ENCODE measurements around the gene RNASE11. TPM values are rescaled to one million over a fixed set of nuclear protein-coding genes. Genes with fewer than 3 reads are reported as not detected.

RNASE11 gene
- total RNA-seq, 1 experiment from 2014 or later, result not detected

GRCh38 chr14:20631880-20632389 is 44.1 kb upstream of the RNASE11 start:
- no peak overlapping the region for H3K9ac ChIP-seq (ENCODE audit: extremely low read depth, insufficient read length, low read length)

More at GRCh38 chr14:20631880-20632389, 44.1 kb upstream of the RNASE11 start:
- Histone ChIP-seq H3K23me2 (ENCODE audit: insufficient read length, low read depth, low read length, poor library complexity, severe bottlenecking) (peaks cover 30% of the 10 kb centered on the region), H2BK15ac (ENCODE audit: low read depth, low read length) (no peak overlapping the region), H3K4me2 (ENCODE audit: insufficient read depth, insufficient read length, low read length) (peak overlapping the region; percentile 96), H2BK5ac (ENCODE audit: insufficient read length, low read length) (no peak overlapping the region), H2BK120ac (ENCODE audit: low read depth, low read length, poor library complexity, severe bottlenecking) (no peak overlapping the region), H3K18ac (ENCODE audit: insufficient read length, low read depth, low read length) (no peak overlapping the region), H3K9me3 (ENCODE audit: control insufficient read depth, low read depth, low read length) (no peaks in the 10 kb centered on the region), H3K56ac (ENCODE audit: insufficient read length, low read depth, low read length) (no peak overlapping the region), H3K14ac (ENCODE audit: insufficient read depth, low read length) (no peak overlapping the region), H2AK5ac (ENCODE audit: insufficient read length, low read length) (no peak overlapping the region), H3K4me1 (ENCODE audit: insufficient read depth, low read length) (no peaks in the 10 kb centered on the region), H4K8ac (replicated peaks; ENCODE audit: insufficient read length, low read depth, low read length) (no peak overlapping the region), H3K27ac (ENCODE audit: insufficient read length, low read depth, low read length) (no peak overlapping the region), H4K91ac (ENCODE audit: insufficient read length, low read depth, low read length) (no peak overlapping the region), H2BK12ac (ENCODE audit: insufficient read length, low read depth, low read length) (no peak overlapping the region), H3T11ph (ENCODE audit: low read length) (no peak overlapping the region), H3K23ac (ENCODE audit: insufficient read length, low read depth, low read length) (no peak overlapping the region), H3K79me2 (ENCODE audit: insufficient read depth, low read length) (no peaks in the 10 kb centered on the region), H3K79me1 (ENCODE audit: insufficient read depth, low read depth, low read length, poor library complexity, severe bottlenecking) (no peaks in the 10 kb centered on the region), H4K5ac (ENCODE audit: insufficient read length, low read depth, low read length) (no peak overlapping the region), H3K4ac (ENCODE audit: low read depth, low read length) (no peak overlapping the region), H2AFZ (ENCODE audit: low read length) (no peak overlapping the region), H4K20me1 (ENCODE audit: control insufficient read depth, insufficient read depth, insufficient read length) (no peaks in the 10 kb centered on the region), H3K27me3 (ENCODE audit: insufficient read depth, low read length) (peaks cover 2% of the 10 kb centered on the region; the same call in 1 of the 2 replicates), H2BK20ac (ENCODE audit: low read depth, low read length, poor library complexity, severe bottlenecking) (no peak overlapping the region)
- DNase-seq, result peak; percentile 74
- H3K4me3 Mint-ChIP-seq, result peak overlapping the region; percentile 86 to 94
- no peaks in the 10 kb centered on the region; a peak in 1 of 7 replicates for H3K36me3 Mint-ChIP-seq (ENCODE audit: insufficient read depth in 1 of 3, low read depth in 3 of 3)
- no peak overlapping the region for H3K27ac Mint-ChIP-seq
- no CpG with 5 or more reads among the region's 18 CpGs for WGBS (ENCODE audit: extremely low coverage, insufficient read length, low lambda C conversion rate)
- peaks cover 71% of the 10 kb centered on the region for H3K27me3 Mint-ChIP-seq (ENCODE audit: low read depth)
- peaks cover 21 to 23% of the 10 kb centered on the region in 2 experiments for H3K4me1 Mint-ChIP-seq
- no peak for TF ChIP-seq CTCF (conservative IDR thresholded peaks at IDR 0.05)
- peaks cover 4 to 8% of the 10 kb centered on the region in 2 experiments; a peak in 4 of 5 replicates for H3K9me3 Mint-ChIP-seq
